HG03066 (cell line): Measurements from ENCODE around the gene ADAMTS17.

Experiments
- ATAC-seq: cut with Tn5 transposase; IDR thresholded peaks from one replicate; pipeline ENCODE4 v1.9.1; 2021; ENCODE audit warnings: low read depth; ENCODE audit not compliant: unreplicated experiment

Gene ADAMTS17

GRCh38 chr15:99970891-99971430, 370.8 kb downstream of the ADAMTS17 start:
- no peak for ATAC-seq

GRCh38 chr15:99969261-99969920, 372.4 kb downstream of the ADAMTS17 start:
- ATAC-seq = no peak

- ATAC-seq = no peak
Observed at GRCh38 chr15:99967841-99968371, 373.9 kb downstream of the ADAMTS17 start.

DNA sequence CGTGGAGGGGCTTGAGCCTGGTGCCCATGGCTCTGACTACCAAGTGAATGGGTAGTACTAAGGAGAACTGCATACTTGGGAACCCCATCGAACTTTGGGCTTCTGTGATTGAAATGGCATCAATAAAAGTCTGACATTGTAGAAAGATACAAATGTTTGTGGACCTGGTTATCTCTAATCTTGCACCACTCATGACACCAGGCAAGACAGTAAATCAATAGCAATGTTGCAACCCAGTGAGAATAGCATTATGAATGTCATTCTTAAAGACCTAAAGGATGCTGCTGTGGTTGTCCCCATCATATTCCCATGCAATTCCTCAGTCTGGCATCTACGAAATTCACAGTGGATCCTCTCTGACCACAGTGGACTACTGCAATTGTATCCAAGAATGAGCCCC, 375.0 kb downstream of the ADAMTS17 start:
- ATAC-seq = no peak

GRCh38 chr15:99965376-99965775, 376.4 kb downstream of the ADAMTS17 start:
- no peak for ATAC-seq

DNA sequence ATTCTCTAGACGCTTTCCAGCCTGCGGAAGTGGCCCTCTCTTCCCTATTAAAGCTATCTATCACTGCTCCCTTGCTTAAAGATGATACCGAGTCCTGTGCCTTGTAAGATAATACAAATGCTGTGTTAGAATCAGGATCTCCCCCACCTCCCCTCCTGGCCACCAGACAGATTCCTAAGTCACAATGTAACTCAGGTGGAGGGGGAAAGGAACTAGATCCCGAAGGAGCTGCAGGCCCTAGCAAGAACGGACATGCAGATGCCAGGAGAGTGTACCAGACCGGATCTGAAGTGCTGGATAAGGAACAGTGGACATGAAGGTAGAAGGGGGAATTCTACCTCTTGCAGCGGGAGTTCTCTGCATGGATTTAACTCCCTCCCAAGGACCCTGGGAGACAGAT, 377.8 kb downstream of the ADAMTS17 start:
- no peak for ATAC-seq

DNA sequence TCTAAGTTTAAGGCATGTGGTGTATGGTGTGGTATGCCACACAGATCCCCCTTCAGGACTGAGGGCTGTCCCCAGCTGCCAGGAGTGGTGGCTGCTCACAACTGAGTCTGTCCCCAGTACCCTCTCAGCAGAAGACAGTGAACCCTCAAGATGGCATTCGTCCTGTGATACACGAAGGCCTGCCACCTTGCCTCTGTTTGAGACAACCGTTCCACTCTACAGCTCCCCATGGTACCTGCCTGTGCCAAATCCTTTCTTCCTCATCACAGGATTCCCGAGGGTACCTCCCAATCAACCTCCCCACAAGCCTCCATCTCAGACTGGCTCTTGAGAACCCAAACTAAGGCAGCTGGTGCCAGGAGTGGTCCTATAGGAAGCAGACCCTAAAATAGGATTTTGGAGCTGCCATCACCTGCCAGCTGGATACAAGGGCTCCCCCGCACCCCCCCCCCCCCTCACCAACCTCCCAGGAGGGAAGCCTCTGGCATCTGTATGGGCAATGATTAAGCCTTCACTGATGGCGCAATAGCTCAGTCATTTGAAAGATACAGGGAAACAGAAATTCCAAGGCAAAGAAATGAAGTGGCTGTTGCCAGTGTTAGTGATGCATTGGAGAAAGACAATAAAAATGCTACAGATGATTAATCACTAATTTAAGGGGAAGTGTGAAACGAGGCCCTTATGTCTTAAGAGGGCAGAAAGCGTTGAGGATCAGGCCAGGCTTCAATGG, 378.5 kb downstream of the ADAMTS17 start:
- no peak for ATAC-seq

- no peak for ATAC-seq
Observed at GRCh38 chr15:99962006-99962561, 379.7 kb downstream of the ADAMTS17 start.

GRCh38 chr15:99961011-99961441, 380.7 kb downstream of the ADAMTS17 start:
- no peak for ATAC-seq

GRCh38 chr15:99959326-99959725, 382.4 kb downstream of the ADAMTS17 start:
- ATAC-seq = no peak

DNA sequence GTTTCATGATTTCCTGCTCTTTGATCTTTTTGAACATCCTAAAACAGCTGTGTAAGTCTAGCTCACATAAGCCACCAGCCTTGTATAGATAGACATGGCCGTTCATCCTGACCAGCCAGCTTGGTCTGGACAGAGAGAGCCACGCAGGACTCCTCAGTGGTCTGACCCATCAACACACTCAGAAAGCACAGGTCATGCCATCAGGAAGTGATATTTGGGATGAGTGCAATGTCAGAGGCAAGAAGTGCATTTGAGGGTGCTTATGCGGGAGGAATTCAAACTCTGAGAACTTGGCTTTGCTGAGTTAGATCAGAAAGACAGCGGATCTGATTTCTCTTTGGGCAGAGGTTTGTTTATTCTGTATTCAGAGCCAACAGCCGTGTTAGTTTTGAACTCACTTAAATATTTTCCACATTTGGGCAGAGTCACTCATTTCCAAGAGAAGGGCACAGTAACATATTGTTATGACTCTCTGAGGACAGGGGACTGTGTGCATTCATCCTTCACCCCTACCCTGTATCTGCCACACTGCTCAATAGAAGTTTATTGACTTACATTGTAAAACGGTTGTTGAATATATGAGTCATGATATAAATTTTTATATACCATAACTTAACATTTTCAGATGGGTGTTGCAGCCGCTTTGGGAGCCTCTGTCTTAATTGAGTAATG, 383.2 kb downstream of the ADAMTS17 start:
- ATAC-seq = no peak

DNA sequence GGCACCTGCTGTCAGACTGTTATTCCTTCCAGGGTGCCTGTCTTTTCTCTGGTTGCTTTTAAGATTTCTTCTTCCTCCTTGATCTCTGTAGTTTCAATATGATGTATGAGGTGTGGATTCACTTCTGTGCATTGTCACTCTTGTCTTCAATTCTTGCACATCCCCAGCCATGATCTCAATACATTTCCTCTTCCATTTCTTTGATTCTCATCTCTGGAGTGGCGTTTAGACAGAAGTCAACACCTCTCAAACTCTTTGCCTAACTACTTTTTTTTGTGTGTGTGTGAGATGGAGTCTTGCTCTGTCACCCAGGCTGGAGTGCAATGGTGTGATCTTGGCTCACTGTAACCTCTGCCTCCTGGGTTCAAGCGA, 384.1 kb downstream of the ADAMTS17 start:
- no peak for ATAC-seq

GRCh38 chr15:99956820-99957641, 384.7 kb downstream of the ADAMTS17 start:
- ATAC-seq = no peak

DNA sequence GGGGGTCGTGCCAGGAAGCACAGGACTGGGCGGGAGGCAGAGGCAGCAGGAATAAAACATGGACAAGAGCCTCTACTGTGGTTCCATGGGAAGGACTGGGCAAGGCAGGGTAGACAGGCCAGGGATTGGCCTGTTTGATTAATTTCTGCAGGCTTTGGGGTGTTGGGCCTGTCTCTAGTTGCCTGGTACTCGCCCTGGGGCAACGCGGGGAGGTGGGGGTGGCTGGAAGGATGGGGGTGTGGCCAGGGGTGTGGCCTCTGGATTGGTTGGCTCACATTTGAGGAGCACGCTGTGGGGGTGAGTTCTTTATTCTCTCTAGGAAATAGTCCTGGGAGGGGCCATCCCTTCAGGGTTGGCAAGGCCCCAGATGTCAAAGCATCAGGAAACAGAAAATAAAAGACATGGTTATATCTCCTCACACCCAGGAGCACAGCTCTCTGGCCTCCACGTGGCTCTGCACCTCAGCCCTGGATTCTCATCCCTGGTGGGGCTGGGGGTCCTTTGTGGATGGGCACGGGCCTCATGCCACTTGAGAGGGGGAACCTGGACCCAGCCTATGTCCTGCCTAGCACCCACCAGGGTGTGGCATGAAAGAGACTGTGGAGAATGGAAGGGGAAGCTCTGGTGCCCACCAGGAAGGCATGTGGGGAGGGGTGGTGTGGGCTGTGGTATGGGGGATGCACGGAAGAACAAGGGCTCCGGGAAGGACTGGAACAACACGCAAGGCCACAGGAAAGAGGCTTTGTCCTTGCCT, 385.6 kb downstream of the ADAMTS17 start:
- no peak for ATAC-seq

DNA sequence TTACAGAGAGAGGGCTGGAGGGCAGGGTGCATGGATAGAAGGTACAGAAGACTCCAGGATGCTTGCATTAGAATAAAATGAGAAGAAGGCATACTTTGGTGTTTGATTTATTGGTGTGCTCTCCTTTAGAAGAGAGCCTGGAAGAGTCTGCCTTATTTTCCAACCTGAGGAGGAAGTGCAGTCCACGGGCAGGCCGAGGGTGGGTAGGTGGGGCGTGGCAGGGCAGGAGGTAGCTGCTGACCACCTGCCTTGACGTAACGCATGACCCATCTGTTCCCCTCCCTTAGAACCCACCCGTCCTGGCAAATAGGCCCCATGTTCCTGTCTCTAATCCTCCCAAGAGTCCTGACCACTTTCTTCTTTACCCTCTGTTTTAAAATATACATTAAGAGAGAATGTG, 386.2 kb downstream of the ADAMTS17 start:
- no peak for ATAC-seq

DNA sequence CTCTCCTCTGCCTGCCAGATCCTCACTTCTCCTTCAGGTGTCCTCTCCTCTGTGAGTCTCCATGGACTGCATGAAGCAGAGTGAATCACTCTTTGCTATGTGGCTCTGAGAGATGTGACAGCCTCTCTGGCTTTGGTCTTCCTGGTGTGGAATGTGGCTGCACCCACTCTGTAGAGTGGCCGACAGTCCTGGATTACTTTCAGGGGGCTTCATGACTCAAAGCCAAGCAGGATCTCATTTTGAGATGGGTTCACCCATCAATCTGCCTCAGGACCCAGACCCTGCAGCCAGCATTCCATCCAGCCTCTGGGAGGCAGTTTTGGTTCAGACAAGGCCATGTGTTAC, 386.6 kb downstream of the ADAMTS17 start:
- no peak for ATAC-seq

GRCh38 chr15:99954361-99955180, 387.2 kb downstream of the ADAMTS17 start:
- no peak for ATAC-seq

DNA sequence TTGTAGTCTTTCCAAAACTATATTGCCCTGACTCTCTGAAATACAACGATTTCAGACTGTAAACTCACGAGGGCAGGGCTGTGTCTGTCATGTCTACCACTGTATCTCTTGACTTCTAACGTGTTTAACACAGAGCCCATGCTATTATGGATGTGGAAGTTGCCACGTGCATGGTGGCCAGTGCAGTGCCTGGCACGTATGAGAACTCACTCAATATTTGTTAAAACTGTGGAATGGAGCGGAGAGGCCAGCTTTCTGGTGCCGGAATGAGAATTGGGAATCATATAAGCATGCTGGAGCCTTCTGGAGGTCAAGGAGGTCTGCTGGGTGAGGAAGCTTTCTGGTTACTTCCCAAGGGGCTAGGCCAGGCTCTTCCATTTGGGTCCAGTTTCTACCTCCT, 387.9 kb downstream of the ADAMTS17 start:
- ATAC-seq = no peak

GRCh38 chr15:99951511-99951910, 390.3 kb downstream of the ADAMTS17 start:
- ATAC-seq = no peak
